ENCODE data around the gene UFD1. TPM values are rescaled to one million over a fixed set of nuclear protein-coding genes. Genes with fewer than 3 reads are reported as not detected.

The UFD1 gene
- total RNA-seq, 4 donors from 2014 or later, result 4.9 to 57.2 (median 36.8) TPM

GRCh38 chr22:19429950-19430889 is 48.8 kb downstream of the UFD1 start:
- Histone ChIP-seq H3K27ac (peak overlapping the region; percentile 80 to 99 (median 97)), H3K4me3 (peak overlapping the region; percentile 67 to 95 (median 79)), H3K27me3 (no peaks in the 10 kb centered on the region), H3K4me1 (peaks cover 19 to 34% (median 26%) of the 10 kb centered on the region in 4 donors), H3K9me3 (no peaks in the 10 kb centered on the region), H3K36me3 (no peaks in the 10 kb centered on the region)
- peak; percentile 26 for DNase-seq
- TF ChIP-seq, protein P1, sequence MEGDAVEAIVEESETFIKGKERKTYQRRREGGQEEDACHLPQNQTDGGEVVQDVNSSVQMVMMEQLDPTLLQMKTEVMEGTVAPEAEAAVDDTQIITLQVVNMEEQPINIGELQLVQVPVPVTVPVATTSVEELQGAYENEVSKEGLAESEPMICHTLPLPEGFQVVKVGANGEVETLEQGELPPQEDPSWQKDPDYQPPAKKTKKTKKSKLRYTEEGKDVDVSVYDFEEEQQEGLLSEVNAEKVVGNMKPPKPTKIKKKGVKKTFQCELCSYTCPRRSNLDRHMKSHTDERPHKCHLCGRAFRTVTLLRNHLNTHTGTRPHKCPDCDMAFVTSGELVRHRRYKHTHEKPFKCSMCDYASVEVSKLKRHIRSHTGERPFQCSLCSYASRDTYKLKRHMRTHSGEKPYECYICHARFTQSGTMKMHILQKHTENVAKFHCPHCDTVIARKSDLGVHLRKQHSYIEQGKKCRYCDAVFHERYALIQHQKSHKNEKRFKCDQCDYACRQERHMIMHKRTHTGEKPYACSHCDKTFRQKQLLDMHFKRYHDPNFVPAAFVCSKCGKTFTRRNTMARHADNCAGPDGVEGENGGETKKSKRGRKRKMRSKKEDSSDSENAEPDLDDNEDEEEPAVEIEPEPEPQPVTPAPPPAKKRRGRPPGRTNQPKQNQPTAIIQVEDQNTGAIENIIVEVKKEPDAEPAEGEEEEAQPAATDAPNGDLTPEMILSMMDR (IDR thresholded peaks at IDR 0.05), result no peak
- TF ChIP-seq POLR2A (IDR thresholded peaks at IDR 0.05) (no peak), POLR2AphosphoS5 (IDR thresholded peaks at IDR 0.05) (no peak)
- in situ Hi-C loops (cut with MboI; ENCODE audit: low pct_ligation_motif_present in 1 of 4, low pct_unique_long_range_greater_than_20kb in 1 of 4, low sequenced_read_pairs in 3 of 4) (no loop called here), intact Hi-C loops (cut with DNase I; ENCODE audit: low total_unique reads) (no loop called here)
- 10 to 16% methylated on average over 4 to 12 of the region's 12 CpGs for WGBS, 2 donors (ENCODE audit: low coverage in 1 of 2)

DNA sequence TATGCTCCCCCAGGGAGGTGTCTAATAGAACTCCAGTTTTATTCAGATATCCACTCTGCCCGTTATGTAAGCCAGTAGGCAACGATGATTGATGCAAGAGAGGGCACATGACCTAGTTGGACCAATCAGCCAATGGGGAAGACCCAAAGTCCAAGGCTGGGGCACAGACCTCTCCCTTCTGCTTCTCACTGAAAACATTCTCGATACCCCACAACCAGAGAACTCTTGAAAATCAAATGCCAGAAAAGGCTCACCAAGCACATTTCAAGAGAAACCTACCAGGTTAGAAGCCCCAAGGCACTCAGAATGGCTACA is 54.9 kb downstream of the UFD1 start:
- H3K27me3 ChIP-seq, result no peaks in the 10 kb centered on the region
- WGBS, 2 donors (ENCODE audit: low coverage in 1 of 2), result 85 to 90% methylated on average over 2 to 3 of the region's 3 CpGs
- intact Hi-C loops (cut with DNase I; ENCODE audit: low total_unique reads), result no loop called here

GRCh38 chr22:19422440-19423301 is 56.3 kb downstream of the UFD1 start:
- 72 to 90% methylated on average over 9 to 11 of the region's 11 CpGs for WGBS, 2 donors (ENCODE audit: low coverage in 1 of 2)
- in situ Hi-C loops (cut with MboI; ENCODE audit: low pct_ligation_motif_present in 1 of 4, low pct_unique_long_range_greater_than_20kb in 1 of 4, low sequenced_read_pairs in 3 of 4) (no loop called here), intact Hi-C loops (cut with DNase I; ENCODE audit: low total_unique reads) (no loop called here)
- DNase-seq, result no peak
- H3K36me3 ChIP-seq, result no peaks in the 10 kb centered on the region
- no peaks in the 10 kb centered on the region for H3K27me3 ChIP-seq
- H3K9me3 ChIP-seq, result no peaks in the 10 kb centered on the region
- H3K27ac ChIP-seq, result no peak overlapping the region
- H3K4me3 ChIP-seq, result no peak overlapping the region
- TF ChIP-seq POLR2A (IDR thresholded peaks at IDR 0.05) (no peak), POLR2AphosphoS5 (IDR thresholded peaks at IDR 0.05) (no peak), EP300 (IDR thresholded peaks at IDR 0.05; ENCODE audit: low read depth) (no peak)
- TF ChIP-seq, protein P1 (IDR thresholded peaks at IDR 0.05), result no peak
- H3K4me1 ChIP-seq, result peaks cover 0 to 6% (median 0%) of the 10 kb centered on the region in 4 donors

More for the DNA sequence above, 54.9 kb downstream of the UFD1 start:
- no peak for DNase-seq
- no peak for TF ChIP-seq POLR2AphosphoS5 (IDR thresholded peaks at IDR 0.05)
- no peak for TF ChIP-seq POLR2A (IDR thresholded peaks at IDR 0.05)
- no peak for TF ChIP-seq EP300 (IDR thresholded peaks at IDR 0.05; ENCODE audit: low read depth)
- TF ChIP-seq, protein P1 (IDR thresholded peaks at IDR 0.05), result no peak
- Histone ChIP-seq H3K9me3 (no peaks in the 10 kb centered on the region), H3K4me3 (no peak overlapping the region), H3K36me3 (no peaks in the 10 kb centered on the region), H3K4me1 (peaks cover 0 to 12% (median 0%) of the 10 kb centered on the region in 4 donors), H3K27ac (no peak overlapping the region)
- in situ Hi-C loops (cut with MboI; ENCODE audit: low pct_ligation_motif_present in 1 of 4, low pct_unique_long_range_greater_than_20kb in 1 of 4, low sequenced_read_pairs in 3 of 4), result no loop called here

- in situ Hi-C loops (cut with MboI; ENCODE audit: low pct_ligation_motif_present in 1 of 4, low pct_unique_long_range_greater_than_20kb in 1 of 4, low sequenced_read_pairs in 3 of 4), result no loop called here
These were observed 58.7 kb downstream of the UFD1 start for GRCh38 chr22:19420321-19420720.

More at GRCh38 chr22:19420321-19420720, 58.7 kb downstream of the UFD1 start:
- no peaks in the 10 kb centered on the region for H3K36me3 ChIP-seq
- no peaks in the 10 kb centered on the region for H3K27me3 ChIP-seq
- H3K4me1 ChIP-seq, result peaks cover 0 to 6% (median 0%) of the 10 kb centered on the region in 4 donors
- no peaks in the 10 kb centered on the region for H3K9me3 ChIP-seq
- no peak overlapping the region for H3K27ac ChIP-seq
- DNase-seq, result no peak
- TF ChIP-seq EP300 (IDR thresholded peaks at IDR 0.05; ENCODE audit: low read depth), result no peak
- TF ChIP-seq, protein P1 (IDR thresholded peaks at IDR 0.05), result no peak
- TF ChIP-seq POLR2AphosphoS5 (IDR thresholded peaks at IDR 0.05), result no peak
- TF ChIP-seq POLR2A (IDR thresholded peaks at IDR 0.05), result no peak
- intact Hi-C loops (cut with DNase I; ENCODE audit: low total_unique reads), result no loop called here
- WGBS, 2 donors (ENCODE audit: low coverage in 1 of 2), result 92 to 98% methylated on average over 6 of the region's 6 CpGs
- H3K4me3 ChIP-seq, result no peak overlapping the region
